ENCODE results near the gene FCHO1. TPM values are rescaled to one million over a fixed set of nuclear protein-coding genes. Genes with fewer than 3 reads are reported as not detected.

FCHO1 gene
- total RNA-seq, 1 donor from 2014 or later, result 15.5 TPM

DNA sequence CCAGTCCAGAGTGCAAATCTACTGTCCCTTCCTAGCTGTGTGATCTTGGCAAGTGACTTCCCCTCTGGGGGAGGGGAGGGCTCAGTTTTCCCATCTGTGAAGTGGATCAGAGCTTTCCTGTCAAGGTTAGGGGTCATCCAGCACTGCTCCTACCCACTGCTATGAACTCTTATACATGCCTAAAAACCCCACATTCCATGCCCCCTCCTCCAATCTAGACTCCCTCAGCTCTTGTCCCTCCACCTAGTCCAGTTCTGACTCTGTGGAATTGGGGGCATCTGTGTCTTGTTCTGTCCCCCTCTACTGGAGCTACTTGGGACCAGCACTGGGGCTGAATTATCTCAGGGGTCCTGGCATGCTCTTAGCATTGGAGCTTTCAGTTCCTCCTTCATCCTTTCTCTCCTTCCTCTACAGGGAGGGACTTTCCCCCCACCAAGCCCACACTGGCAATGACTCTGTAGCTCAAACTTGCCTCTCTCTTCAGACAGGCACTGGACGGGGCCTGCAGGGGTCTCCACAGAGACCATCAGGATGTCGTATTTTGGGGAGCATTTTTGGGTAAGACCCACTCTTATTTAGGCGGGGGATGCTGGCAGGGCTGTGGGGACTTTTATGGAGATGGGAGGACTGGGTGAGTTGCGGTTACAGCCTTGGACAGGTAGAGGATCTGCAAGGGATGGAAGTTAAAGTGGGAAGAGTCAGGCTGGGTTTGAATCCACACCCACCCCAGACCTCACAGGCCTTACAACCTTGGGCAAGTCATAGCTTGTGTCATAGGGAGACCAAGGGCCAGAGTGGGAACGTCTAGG lies 3.6 kb downstream of the FCHO1 start:
- Histone ChIP-seq H3K27me3 (no peaks in the 10 kb centered on the region), H3K4me1 (peaks cover 14% of the 10 kb centered on the region), H2AFZ (replicated peaks) (no peak overlapping the region), H3K27ac (no peak overlapping the region), H4K20me1 (ENCODE audit: low read depth) (no peaks in the 10 kb centered on the region), H3K9me3 (ENCODE audit: low read depth) (no peaks in the 10 kb centered on the region), H3F3A (ENCODE audit: low read depth) (peaks cover 16% of the 10 kb centered on the region), H3K4me3 (no peak overlapping the region), H3K79me2 (ENCODE audit: low read depth) (no peaks in the 10 kb centered on the region), H3K9ac (no peak overlapping the region), H3K4me2 (no peak overlapping the region), H3K36me3 (no peaks in the 10 kb centered on the region)
- peak overlapping the region; percentile 96 for H3K27ac Mint-ChIP-seq
- peaks cover 2% of the 10 kb centered on the region for H3K27me3 Mint-ChIP-seq (ENCODE audit: insufficient read depth, low read depth)
- peaks cover 8% of the 10 kb centered on the region for H3K36me3 Mint-ChIP-seq
- TF ChIP-seq, protein P1, sequence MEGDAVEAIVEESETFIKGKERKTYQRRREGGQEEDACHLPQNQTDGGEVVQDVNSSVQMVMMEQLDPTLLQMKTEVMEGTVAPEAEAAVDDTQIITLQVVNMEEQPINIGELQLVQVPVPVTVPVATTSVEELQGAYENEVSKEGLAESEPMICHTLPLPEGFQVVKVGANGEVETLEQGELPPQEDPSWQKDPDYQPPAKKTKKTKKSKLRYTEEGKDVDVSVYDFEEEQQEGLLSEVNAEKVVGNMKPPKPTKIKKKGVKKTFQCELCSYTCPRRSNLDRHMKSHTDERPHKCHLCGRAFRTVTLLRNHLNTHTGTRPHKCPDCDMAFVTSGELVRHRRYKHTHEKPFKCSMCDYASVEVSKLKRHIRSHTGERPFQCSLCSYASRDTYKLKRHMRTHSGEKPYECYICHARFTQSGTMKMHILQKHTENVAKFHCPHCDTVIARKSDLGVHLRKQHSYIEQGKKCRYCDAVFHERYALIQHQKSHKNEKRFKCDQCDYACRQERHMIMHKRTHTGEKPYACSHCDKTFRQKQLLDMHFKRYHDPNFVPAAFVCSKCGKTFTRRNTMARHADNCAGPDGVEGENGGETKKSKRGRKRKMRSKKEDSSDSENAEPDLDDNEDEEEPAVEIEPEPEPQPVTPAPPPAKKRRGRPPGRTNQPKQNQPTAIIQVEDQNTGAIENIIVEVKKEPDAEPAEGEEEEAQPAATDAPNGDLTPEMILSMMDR (IDR thresholded peaks at IDR 0.05), result no peak
- TF ChIP-seq EZH2phosphoT487 (IDR thresholded peaks at IDR 0.05), result no peak
- H3K4me1 Mint-ChIP-seq, result peaks cover 53% of the 10 kb centered on the region
- DNase-seq (ENCODE audit: low spot score), result no peak
- no peaks in the 10 kb centered on the region for H3K9me3 Mint-ChIP-seq
- H3K4me3 Mint-ChIP-seq, result peak overlapping the region; percentile 76

DNA sequence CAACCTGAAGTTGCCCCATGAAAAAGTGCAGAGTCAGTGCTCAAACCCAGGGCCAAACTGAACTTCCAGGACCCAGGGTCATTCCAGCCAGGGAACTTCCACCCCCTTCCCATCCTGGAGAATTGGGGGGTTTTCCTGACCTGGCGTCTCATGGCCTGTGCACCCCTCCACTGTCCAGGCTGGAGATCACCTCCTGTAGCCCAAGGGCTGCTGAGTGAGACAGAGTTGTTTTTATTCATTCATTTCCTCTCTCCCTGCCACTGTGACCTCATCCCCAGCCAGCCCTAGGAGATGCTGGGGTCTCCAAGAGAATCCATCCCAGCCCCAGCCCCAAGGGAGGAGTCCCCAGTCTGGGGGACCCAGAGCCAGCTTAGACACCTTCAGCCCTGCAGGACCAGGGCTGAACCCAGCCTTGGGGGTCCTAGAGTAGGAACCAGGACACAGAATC lies 4.2 kb downstream of the FCHO1 start:
- no peaks in the 10 kb centered on the region for H4K20me1 ChIP-seq (ENCODE audit: low read depth)
- TF ChIP-seq, protein P1 (IDR thresholded peaks at IDR 0.05), result no peak
- no peak for TF ChIP-seq EZH2phosphoT487 (IDR thresholded peaks at IDR 0.05)
- no peak for TF ChIP-seq EZH2 (IDR thresholded peaks at IDR 0.05)
- no peak overlapping the region for H3K9ac ChIP-seq
- peaks cover 10% of the 10 kb centered on the region for H3F3A ChIP-seq (ENCODE audit: low read depth)
- H3K27ac ChIP-seq, result no peak overlapping the region
- H3K79me2 ChIP-seq (ENCODE audit: low read depth), result no peaks in the 10 kb centered on the region
- peak overlapping the region; percentile 66 for H3K4me2 ChIP-seq
- peaks cover 8% of the 10 kb centered on the region for H3K36me3 Mint-ChIP-seq
- peak overlapping the region; percentile 96 for H3K27ac Mint-ChIP-seq
- H3K36me3 ChIP-seq, result no peaks in the 10 kb centered on the region
- H3K27me3 ChIP-seq, result no peaks in the 10 kb centered on the region
- DNase-seq (ENCODE audit: low spot score), result no peak
- H3K4me3 Mint-ChIP-seq, result peak overlapping the region; percentile 76
- H3K27me3 Mint-ChIP-seq (ENCODE audit: insufficient read depth, low read depth), result peaks cover 2% of the 10 kb centered on the region
- no peak overlapping the region for H3K4me3 ChIP-seq
- peaks cover 14% of the 10 kb centered on the region for H3K4me1 ChIP-seq
- H3K9me3 ChIP-seq (ENCODE audit: low read depth), result no peaks in the 10 kb centered on the region
- H3K9me3 Mint-ChIP-seq, result no peaks in the 10 kb centered on the region
- H3K4me1 Mint-ChIP-seq, result peaks cover 50% of the 10 kb centered on the region
- no peak overlapping the region for H2AFZ ChIP-seq (replicated peaks)

DNA sequence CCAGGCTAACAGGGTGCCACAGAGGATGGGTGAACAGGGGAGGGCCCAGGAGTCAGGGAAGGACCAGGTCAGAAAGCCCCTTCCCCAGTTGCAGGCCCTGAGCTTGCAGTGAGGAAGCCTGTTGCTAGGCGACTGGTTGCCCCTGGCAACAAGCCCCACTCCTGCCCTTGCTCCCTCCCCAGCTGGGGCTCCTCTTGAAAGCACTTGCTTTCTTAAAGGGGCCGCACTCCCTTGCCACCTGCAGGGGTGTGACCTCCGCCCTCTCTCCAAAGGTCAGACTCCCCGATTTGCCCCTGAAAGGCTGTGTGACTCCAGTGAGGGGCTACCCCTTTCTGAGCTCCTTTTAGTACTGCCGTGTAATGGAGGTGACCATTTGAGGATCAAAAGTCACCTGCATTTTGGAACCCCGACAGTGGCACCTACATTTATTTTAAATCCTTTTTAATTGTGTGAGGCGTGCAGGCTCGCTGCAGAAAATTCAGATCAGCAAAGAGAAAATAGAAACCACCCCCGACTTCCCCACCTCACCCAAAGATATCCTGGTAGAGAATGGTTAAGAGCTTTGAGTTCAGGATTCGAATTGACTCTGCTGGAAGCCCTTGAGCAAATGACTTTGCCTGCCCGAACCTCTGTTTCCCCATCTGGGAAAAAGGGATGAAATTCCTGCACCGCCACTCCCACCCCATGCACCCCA lies 4.8 kb downstream of the FCHO1 start:
- peaks cover 10% of the 10 kb centered on the region for H3K36me3 Mint-ChIP-seq
- TF ChIP-seq EZH2phosphoT487 (IDR thresholded peaks at IDR 0.05) (no peak), EZH2 (IDR thresholded peaks at IDR 0.05) (no peak)
- TF ChIP-seq, protein P1 (IDR thresholded peaks at IDR 0.05), result no peak

More for the DNA sequence above, 4.8 kb downstream of the FCHO1 start:
- DNase-seq (ENCODE audit: low spot score), result peak; percentile 94
- Histone ChIP-seq H3K9ac (no peak overlapping the region), H3K9me3 (ENCODE audit: low read depth) (no peaks in the 10 kb centered on the region), H3K36me3 (no peaks in the 10 kb centered on the region), H3K4me1 (peaks cover 14% of the 10 kb centered on the region), H2AFZ (replicated peaks) (no peak overlapping the region), H3K4me3 (no peak overlapping the region), H3K4me2 (peak overlapping the region; percentile 66), H3K27me3 (no peaks in the 10 kb centered on the region), H4K20me1 (ENCODE audit: low read depth) (no peaks in the 10 kb centered on the region), H3K27ac (no peak overlapping the region), H3F3A (ENCODE audit: low read depth) (peaks cover 10% of the 10 kb centered on the region), H3K79me2 (ENCODE audit: low read depth) (no peaks in the 10 kb centered on the region)
- Mint-ChIP-seq H3K27me3 (ENCODE audit: insufficient read depth, low read depth) (peaks cover 5% of the 10 kb centered on the region), H3K4me1 (peaks cover 51% of the 10 kb centered on the region), H3K4me3 (peak overlapping the region; percentile 76), H3K9me3 (no peaks in the 10 kb centered on the region), H3K27ac (peak overlapping the region; percentile 96)

All from neural progenitor cell (in vitro differentiated cells).